Lower lobe of right lung (tissue), 2 donors: ENCODE results near the gene ZNF35. TPM values are rescaled to one million over a fixed set of nuclear protein-coding genes. Genes with fewer than 3 reads are reported as not detected.

Experiments used
- ATAC-seq, 2 donors: fragments of 200-7000 bp; cut with Tn5 transposase; one replicate each; pipeline ENCODE4 v1.9.1; 2020 to 2022; ENCODE audit warnings: mild to moderate bottlenecking in 2 of 2, moderate library complexity in 2 of 2
- DNase-seq: peaks from one replicate; pipeline ENCODE4 v3.0.0-alpha.2; 2020
- H3K27ac ChIP-seq: fragments of 200-600 bp; one replicate; pipeline ENCODE4 v1.8.0; 2022
- H3K27me3 ChIP-seq: fragments of 200-600 bp; one replicate; pipeline ENCODE4 v1.8.0; 2022; ENCODE audit warnings: low read depth
- H3K36me3 ChIP-seq: fragments of 200-600 bp; one replicate; pipeline ENCODE4 v1.8.0; 2022; ENCODE audit warnings: mild to moderate bottlenecking
- H3K4me1 ChIP-seq: fragments of 200-600 bp; one replicate; pipeline ENCODE4 v1.8.0; 2022
- H3K4me3 ChIP-seq: fragments of 200-600 bp; one replicate; pipeline ENCODE4 v1.8.0; 2022; ENCODE audit warnings: mild to moderate bottlenecking
- H3K9me3 ChIP-seq: fragments of 200-600 bp; one replicate; pipeline ENCODE4 v1.8.0; 2022
- intact Hi-C: fragments of 100-400 bp; cut with DNase I; formaldehyde crosslinking; loops from one replicate; pipeline ENCODE4 v1.11.0; 2022
- total RNA-seq: library from RNA; stranded (reverse); fragmentation: NEBNext Ultra II Directional; extraction: Animal tissue kit (Norgen Biotek cat#: 25700); gene quantifications from one replicate; pipeline ENCODE4 v1.2.1, GENCODE V29; 2021
- TF ChIP-seq, protein P1 (sequence below): fragments of 200-600 bp; IDR thresholded peaks from one replicate; pipeline ENCODE4 v1.8.0; 2022; ENCODE audit warnings: antibody characterized with exemption, mild to moderate bottlenecking
- donor health status: DM: no; HTN: yes; CAD: no; lungs with severe emphysema.

Gene ZNF35
- total RNA-seq, 1 donor from 2014 or later, result 8.8 TPM

DNA sequence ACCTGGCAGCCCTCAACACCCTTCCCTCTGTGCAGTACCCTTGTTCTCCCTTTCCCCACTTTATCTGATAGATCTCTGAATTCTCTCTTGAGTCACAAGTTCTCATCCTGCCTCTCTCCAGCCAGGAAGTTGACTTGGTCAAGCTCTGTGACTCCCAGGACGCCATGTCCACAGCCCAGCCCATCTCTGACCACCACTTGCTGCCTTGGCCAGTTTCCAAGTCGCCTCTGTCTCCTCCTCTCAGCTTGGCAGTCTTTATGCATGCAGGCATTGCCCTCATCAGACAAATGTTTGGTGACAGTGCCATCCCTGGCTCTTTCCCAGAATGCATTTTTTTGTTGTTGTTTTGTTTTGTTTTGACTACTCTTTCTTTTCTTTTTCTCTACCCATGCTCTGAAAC, 25.7 kb downstream of the ZNF35 start:
- Histone ChIP-seq H3K27me3 (no peaks in the 10 kb centered on the region), H3K4me1 (no peaks in the 10 kb centered on the region), H3K27ac (no peak overlapping the region), H3K9me3 (peaks cover 3% of the 10 kb centered on the region), H3K4me3 (no peak overlapping the region), H3K36me3 (no peaks in the 10 kb centered on the region)
- no peak for DNase-seq
- TF ChIP-seq, protein P1, sequence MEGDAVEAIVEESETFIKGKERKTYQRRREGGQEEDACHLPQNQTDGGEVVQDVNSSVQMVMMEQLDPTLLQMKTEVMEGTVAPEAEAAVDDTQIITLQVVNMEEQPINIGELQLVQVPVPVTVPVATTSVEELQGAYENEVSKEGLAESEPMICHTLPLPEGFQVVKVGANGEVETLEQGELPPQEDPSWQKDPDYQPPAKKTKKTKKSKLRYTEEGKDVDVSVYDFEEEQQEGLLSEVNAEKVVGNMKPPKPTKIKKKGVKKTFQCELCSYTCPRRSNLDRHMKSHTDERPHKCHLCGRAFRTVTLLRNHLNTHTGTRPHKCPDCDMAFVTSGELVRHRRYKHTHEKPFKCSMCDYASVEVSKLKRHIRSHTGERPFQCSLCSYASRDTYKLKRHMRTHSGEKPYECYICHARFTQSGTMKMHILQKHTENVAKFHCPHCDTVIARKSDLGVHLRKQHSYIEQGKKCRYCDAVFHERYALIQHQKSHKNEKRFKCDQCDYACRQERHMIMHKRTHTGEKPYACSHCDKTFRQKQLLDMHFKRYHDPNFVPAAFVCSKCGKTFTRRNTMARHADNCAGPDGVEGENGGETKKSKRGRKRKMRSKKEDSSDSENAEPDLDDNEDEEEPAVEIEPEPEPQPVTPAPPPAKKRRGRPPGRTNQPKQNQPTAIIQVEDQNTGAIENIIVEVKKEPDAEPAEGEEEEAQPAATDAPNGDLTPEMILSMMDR, result no peak
- intact Hi-C loops, result no loop called here
- no peak for ATAC-seq

DNA sequence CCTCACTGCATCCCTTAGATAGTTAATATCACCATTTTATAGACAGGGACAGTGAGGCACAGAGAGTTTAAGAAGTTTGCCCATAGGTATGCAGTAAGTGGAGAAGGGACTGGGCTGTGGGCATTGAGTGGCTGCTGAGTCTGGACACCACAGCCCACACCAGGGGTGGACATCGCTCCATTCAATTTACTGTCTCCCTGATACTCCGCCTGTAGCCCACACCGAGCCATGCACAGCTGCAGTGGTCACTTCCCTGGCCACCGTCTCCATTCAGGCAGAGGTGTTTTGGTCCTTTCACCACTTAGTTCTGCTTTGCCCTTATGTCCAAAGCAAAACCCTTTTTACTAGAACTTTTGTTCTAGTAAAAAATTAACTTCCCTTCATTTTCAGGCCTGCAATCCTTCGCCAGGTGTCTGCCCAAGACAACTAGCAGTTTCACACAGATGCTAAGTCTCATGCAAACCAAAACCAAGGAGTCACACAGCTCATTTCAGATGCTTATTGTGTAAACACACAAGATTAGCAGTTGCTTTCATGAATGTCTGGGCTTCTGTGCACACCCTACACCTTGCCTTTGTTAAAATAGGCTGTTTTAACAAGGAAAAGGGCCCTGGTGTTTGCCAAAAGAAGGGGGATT, 30.1 kb downstream of the ZNF35 start:
- no peak for DNase-seq
- H3K27me3 ChIP-seq, result no peaks in the 10 kb centered on the region

DNA sequence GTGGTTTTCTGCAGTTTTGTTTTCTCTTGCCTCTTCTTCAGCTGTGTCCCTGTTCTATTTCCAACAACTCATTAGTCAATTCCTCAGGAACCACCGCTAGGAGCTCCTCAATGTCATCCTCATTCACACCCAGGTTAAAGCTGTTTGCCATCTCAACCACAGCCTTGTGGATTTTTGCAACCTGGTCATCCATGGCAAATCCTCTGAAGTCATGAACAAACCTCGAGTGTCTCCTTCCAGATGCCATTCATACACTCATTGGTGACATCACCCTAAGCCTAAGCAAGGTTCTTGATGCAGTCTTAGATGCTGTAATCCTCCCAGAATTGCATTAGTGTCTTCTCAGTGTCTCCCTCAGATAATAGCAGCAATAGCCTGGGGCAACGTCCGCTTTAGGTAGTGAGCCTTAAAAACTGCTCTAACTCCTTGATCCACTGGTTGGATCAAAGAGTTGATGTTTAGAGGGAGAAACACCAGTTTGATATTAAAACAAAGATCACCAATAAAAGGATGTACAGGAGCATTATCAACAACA, 32.5 kb downstream of the ZNF35 start:
- H3K4me1 ChIP-seq, result no peaks in the 10 kb centered on the region
- no peak for ATAC-seq
- no peak overlapping the region for H3K27ac ChIP-seq
- H3K27me3 ChIP-seq, result no peaks in the 10 kb centered on the region
- no peak for DNase-seq
- no peak overlapping the region for H3K4me3 ChIP-seq
- TF ChIP-seq, protein P1, result no peak
- intact Hi-C loops, result no loop called here
- no peaks in the 10 kb centered on the region for H3K36me3 ChIP-seq
- peaks cover 13% of the 10 kb centered on the region for H3K9me3 ChIP-seq

More for the DNA sequence above, 30.1 kb downstream of the ZNF35 start:
- no peaks in the 10 kb centered on the region for H3K4me1 ChIP-seq
- no peaks in the 10 kb centered on the region for H3K36me3 ChIP-seq
- no peak overlapping the region for H3K27ac ChIP-seq
- TF ChIP-seq, protein P1, result no peak
- no peak overlapping the region for H3K4me3 ChIP-seq
- no peak for ATAC-seq
- intact Hi-C loops, result no loop called here
- peaks cover 10% of the 10 kb centered on the region for H3K9me3 ChIP-seq

DNA sequence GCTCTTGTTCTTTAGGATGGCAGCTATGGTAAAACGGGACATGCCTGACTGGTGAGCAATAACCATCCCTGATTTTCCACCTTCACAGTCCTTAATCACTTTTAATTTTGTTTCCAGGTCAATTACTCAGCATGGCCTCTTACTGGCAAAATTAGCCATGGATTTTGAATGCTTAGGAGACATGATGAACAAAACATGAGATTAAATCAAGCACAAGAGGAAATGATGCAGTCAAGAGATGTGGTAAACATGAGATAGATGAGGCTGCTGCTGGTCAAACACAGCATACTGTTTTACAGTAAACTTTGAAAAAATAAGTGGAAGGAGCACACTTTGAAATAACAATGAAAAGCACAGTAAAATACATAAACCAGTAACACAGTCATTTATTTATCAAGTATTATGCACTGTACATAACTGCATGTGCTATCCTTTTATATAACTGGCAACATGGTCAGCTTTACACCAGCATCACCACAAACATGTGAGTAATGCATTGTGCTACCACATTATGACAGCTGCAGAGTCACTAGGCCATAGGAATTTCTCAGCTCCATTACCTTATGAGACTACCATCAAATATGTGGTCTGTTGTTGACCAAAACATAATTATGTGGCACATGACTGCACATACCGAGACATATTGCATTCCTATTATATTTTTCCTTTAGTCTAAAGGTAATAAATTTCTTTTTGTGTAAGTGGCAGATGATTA, 33.8 kb downstream of the ZNF35 start:
- ATAC-seq (no peak), DNase-seq (no peak)
- no peaks in the 10 kb centered on the region for H3K36me3 ChIP-seq
- peaks cover 13% of the 10 kb centered on the region for H3K9me3 ChIP-seq
- H3K4me1 ChIP-seq, result no peaks in the 10 kb centered on the region
- no peaks in the 10 kb centered on the region for H3K27me3 ChIP-seq
- no peak overlapping the region for H3K4me3 ChIP-seq
- intact Hi-C loops, result no loop called here
- H3K27ac ChIP-seq, result no peak overlapping the region
- TF ChIP-seq, protein P1, result no peak

DNA sequence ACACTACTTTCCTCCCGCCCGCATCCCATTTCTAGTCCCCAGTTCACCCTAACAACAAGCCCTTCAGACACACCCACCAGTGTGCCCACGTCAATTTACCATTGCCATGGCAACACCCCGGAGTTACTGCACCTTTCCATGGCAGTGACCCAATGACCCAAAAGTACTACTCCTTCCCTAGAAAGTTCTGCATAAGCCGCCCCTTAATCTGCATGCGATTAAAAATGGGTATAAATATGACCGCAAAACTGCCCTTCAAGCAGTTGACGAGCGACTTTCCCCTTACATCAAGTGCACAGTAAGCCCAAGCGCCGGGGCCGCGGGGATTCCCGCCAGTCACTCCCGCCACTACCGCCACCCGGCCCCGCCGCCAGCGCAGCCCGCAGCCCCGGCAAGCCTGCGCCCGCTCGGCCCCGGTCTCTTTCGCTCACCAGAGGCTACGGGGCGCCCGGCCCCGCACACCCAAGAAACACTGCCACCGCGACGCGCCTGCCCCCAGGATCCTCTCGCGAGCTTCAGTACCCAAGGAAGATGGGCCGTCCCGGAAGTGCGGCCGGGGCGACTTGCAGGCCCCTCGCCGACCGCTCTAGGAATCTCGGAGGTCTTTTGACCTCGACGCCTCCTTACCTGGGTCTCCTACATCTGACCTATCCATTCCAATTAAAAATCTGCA, 36.7 kb downstream of the ZNF35 start:
- H3K36me3 ChIP-seq, result no peaks in the 10 kb centered on the region
- DNase-seq, result peak; percentile 86
- ATAC-seq, result peak; percentile 92 to 97
- intact Hi-C loops, result no loop called here
- peak overlapping the region; percentile 70 for H3K4me3 ChIP-seq
- H3K27ac ChIP-seq, result peak overlapping the region; percentile 46
- peaks cover 13% of the 10 kb centered on the region for H3K9me3 ChIP-seq
- TF ChIP-seq, protein P1, result no peak
- no peaks in the 10 kb centered on the region for H3K27me3 ChIP-seq
- H3K4me1 ChIP-seq, result no peaks in the 10 kb centered on the region
